A549 treated with AZD2906 at 1 μM for 4 hours (cell line): Measurements from ENCODE around the gene INPP1. TPM values are rescaled to one million over a fixed set of nuclear protein-coding genes. Genes with fewer than 3 reads are reported as not detected.

Source experiments
- total RNA-seq: library from RNA; stranded (reverse); fragments of 200-300 nt; extraction: Qiagen RNA extraction; gene quantifications from 5 replicates; pipeline ENCODE4 v1.2.3, GENCODE V29; 2022

INPP1 gene, protein sequence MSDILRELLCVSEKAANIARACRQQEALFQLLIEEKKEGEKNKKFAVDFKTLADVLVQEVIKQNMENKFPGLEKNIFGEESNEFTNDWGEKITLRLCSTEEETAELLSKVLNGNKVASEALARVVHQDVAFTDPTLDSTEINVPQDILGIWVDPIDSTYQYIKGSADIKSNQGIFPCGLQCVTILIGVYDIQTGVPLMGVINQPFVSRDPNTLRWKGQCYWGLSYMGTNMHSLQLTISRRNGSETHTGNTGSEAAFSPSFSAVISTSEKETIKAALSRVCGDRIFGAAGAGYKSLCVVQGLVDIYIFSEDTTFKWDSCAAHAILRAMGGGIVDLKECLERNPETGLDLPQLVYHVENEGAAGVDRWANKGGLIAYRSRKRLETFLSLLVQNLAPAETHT
- 34.0 to 45.3 TPM (median 40.9 TPM) in 5 replicates for total RNA-seq

DNA sequence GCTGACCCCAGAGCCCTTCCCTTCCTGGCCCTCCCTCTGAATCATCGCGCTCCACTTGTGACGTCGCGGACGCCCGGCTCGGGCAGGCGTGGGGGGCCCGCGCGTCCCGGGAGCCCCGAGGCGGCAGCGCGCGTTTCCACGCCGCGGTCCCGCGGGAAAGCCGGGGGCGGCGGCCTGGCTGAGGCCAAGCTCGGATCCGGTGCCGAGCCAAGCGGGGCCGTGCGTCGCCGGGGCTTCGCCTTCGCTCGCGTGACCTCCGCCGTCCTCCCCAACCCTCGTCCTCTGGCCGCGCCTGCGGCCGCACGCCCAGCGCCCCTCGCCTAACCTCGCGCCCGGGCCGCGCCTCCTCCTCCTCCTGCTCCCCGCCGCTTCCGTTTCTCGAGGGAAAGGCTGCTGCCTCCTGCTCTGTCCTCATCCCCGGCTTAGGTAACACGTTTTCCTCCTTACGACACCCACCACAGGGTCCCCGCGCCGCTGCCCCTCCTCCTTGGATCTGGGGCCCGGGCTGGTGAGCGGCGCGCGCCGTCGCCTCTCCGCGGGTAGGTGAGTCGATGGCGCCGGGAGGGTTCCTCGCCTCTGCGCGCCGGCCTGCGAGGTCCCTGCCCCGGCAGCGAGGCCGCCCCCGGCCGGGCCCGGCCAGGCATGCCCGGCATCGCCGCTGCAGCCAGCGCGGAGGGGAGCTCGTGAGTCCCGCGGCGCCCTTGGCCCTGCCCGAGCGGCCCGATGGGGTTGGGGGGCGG, at the start of gene INPP1:
TSS of gene INPP1 (plus strand) at position 54 of the 740 bp plus-strand sequence. CDS start 16,514 bp downstream, outside the sequence.

DNA sequence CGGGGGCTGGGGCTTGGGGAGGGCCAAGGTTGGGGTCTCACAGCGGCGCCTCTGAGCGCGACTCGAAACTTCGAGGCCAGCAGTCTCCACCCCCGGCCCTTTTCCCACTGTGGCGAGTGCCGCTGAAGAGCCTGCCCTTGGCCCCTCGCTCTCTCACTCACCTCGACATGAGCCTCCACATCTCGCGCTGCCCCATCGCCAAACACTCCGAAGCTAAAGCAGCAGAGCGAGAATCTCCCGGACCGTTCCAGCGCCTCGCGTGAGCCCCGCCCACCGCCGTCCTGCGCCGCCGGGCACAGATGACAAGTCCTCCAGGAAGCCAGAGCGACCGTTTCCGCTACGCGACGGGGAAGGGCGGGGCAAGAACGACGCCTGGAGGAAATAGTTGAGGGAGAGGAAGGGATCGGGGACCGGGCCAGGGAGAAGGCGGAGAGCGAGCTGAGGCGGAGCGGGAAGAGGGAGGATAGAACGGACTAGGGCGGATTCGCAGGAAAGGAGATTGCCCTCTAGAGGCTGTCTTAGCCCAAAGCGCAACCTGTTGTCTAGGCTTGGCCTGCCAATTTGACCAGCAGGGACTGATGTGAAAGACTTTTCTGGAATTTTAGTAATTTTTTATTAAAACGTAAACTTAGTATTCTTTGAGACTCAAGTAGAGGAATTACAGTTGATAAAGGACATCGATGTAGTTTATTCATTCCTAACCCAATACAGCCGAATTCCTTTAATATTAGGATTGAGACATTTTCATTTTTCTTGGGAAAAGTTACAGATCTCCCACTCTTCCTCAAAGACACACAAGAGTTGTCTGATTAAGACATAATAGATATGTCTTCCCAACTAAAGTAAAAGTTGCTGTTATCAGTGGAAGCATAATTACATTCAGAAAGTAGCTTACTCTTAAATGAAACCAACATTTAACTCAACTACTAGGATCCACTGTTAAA, 23.6 kb upstream of the INPP1 start, which contains the start of gene HIBCH:
TSS of gene HIBCH (minus strand) at position 272 of the 944 bp plus-strand sequence. CDS start at position 196, 76 bp downstream.

DNA sequence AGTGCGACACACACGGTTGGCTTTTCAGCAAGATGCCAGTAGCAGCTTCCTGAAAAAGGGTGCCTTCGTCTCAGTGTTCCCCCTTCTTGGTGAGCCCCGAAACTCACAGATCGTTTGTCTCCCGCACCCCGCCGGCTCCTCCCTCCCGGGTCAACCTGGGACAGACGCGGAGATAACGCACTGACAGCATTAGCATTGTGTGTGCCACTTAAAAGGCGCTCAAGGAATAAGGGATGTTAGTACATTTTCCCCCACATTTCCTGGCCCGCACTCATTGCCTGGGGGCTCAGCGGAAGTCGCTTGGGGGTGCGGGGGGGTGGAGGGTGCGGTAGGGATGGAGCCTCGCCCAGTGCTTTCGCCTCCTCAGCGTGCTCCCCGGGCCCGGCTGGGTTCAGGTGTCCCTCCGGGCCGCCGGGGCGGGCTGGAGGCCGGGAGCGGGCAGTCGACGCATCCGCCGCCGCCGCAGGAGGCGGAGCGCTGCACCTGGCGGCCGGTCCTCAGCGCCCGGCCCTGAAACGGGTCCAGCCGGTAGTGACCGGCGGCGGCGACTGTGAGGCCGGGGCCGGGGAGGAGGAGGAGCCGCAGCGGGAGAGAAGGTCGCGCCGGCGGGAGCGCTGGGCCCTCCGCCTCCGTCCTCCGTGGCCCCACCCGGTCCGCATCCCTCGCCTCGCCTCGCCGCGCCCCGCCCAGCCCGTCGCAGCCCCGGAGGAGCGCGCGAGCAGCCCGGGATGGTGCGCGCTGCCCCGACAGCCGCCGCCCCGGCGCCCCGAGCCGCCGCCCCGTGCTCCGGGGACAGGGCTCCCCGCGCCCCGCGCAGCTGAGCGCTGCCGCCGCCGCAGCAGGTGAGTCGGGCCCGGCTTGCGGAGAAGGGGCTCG, 64.5 kb downstream of the INPP1 start, which contains the start of gene MFSD6:
TSS of gene MFSD6 (plus strand) at position 694 of the 876 bp plus-strand sequence. CDS start 27,675 bp downstream, outside the sequence.

Other genes starting within 250 kb of the INPP1 start
- gene HIBCH, start 23.8 kb upstream of the INPP1 start, total RNA-seq = 12.5 to 15.3 TPM (median 14.6 TPM) in 5 replicates
- 28.7 to 41.3 TPM (median 37.3 TPM) in 5 replicates for gene MFSD6, start 64.8 kb downstream of the INPP1 start, total RNA-seq
- gene NEMP2, start 191.1 kb downstream of the INPP1 start, total RNA-seq = 5.5 to 7.8 TPM (median 7.5 TPM) in 5 replicates